Stimulated activated CD8-positive, alpha-beta memory T cell treated with anti-CD3 and anti-CD28 coated beads, Interleukin-2, amount 100 ng/mL, for 48 hours (primary cell): ENCODE data around the gene LTBP4.
"Not testable (repeated sequence)": the region's sequence is repeated elsewhere in the genome, so short reads cannot be mapped to it uniquely, and the experiment has no call there.

Experiments used
- DNase-seq, 2 donors: peaks; one replicate each; pipeline ENCODE4 v3.0.0-alpha.2; 2020; ENCODE audit warnings: low read depth in 2 of 2

Gene LTBP4

DNA sequence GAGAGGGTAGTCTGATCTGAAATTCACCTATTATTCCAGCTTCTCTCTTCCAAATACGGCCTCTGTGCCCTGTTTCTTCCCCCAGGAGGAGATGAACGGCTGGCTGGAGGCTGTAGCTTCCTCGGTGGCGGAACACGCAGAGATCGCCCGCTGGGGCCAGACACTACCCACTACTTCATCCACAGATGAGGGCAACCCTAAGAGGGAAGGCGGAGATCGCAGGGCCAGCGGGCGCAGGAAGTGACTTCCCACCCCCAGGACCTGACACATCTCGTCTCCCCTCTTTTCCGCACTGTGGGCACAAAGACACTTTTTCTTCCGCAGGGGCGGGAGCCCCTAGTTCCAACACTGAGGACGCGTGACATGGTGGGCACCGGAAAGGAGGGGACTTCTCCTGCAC, 25.8 kb upstream of the LTBP4 start:
- no peak for DNase-seq

DNA sequence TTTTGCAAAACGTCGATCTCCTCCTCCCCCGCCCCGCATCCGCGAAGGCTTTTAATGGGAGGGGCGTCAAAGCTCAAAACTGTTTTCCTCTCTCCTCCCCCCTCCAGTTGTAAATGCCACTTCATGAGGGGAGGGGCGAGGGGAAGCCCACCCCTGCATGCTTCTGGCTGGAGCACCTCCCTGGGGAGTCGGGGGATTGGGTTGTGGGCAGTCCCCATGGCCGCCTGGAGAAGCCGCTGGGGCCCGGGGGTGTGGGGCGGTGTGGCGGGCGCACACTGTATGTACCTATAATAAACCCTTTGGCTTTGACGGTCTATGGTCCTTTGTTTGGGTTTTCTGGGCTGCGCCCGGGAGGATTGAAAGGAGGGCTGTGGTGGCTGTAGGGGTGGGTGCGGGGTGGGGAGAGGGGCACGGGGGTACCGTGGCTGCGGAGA, 25.0 kb upstream of the LTBP4 start:
- no peak for DNase-seq

DNA sequence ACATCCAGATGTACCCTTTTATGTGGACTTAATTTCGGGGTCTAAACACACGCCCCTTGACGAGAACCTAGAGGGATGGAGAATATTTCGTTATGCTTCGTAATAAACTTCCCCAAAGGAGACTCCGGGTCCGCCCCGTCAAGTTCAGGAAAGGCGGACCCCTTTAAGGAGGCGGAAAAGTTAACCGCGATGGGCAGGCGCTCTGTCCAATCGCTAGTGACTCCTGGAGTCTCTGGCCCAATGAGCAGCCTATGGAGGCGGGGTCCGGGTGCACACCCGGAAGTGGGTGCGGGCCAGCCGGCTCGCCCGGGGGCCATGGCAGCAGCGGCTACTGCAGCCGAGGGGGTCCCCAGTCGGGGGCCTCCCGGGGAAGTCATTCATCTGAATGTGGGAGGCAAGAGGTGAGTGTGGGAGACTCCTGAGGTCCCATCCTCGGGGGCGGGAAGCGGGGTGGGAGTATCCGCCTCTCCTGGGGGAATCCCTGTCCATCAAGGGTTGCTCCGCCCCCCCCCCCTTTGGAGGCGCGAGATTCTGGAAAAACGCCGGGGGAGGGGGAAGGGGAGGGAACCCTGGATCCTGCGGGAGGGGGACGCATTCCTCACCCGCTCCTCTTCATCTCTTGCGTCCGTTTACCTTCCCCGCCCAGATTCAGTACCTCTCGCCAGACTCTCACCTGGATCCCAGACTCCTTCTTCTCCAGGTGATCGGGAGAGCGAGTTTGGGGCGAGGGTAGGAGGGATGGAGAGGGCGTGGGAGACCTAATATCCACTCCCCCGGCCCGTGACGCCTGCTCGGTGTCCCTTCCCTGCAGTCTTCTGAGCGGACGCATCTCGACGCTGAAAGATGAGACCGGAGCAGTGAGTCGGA, 24.4 kb upstream of the LTBP4 start, which contains the start of gene SHKBP1:
SHKBP1 (plus strand) TSS at position 289 of the 867 bp plus-strand sequence; CDS start at position 316, 27 bp downstream.
- DNase-seq: peak; percentile 86 to 88

DNA sequence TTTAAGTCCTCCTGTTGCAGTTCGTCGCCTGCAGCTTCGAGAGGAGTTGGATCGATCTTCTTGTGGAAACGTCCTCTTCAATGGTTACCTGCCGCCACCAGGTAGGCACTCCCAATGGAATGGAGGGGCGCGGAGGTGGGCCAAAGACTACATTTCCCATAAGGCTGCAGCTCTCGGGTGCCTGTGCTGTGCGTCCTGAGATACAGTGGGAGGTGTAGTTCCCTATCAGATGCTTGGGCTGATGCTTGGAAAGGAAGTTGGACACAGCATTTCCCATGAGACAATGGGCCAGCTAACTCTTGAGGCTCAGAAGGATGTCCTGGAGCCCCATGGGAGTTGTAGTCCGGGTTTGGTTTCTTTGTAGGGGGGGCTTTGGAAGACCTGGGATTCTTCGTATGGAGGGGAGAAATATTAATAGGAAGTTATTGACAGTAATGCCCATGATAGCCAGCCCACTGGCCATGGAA, 22.7 kb upstream of the LTBP4 start:
- DNase-seq: no peak

DNA sequence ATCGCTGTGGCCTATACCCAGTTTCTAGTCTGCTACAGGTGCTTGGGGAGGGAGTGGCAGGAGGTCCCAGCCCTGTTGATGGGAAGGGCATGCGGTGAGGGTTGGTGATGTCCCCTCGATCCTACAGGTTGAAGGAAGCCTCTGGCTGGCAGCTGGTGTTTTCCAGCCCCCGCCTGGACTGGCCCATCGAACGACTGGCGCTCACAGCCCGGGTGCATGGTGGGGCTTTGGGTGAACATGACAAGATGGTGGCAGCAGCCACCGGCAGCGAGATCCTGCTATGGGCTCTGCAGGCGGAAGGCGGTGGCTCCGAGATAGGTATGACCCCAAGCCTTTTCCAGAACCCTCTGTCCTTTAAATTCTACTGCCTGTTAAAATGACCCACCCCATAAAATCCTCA, 20.6 kb upstream of the LTBP4 start:
- DNase-seq: no peak

DNA sequence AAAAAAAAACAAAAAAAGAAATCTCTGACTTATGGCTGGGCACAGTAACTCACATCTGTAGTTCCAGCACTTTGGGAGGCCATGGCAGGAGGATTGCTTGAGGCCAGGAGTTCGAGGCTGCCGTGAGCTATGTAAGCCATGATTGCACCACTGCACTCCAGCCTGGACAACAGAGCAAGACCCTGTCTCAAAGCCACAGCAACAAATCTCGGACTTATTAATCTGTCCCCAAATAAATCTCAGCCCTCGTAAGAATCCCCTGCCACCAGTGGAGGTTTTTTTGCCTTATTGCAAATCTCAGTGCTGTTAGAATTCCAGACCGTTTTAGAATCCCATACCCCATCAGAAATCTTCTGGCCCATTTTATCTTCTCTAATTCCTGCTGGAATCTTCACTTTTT, 19.6 kb upstream of the LTBP4 start:
- no peak for DNase-seq

DNA sequence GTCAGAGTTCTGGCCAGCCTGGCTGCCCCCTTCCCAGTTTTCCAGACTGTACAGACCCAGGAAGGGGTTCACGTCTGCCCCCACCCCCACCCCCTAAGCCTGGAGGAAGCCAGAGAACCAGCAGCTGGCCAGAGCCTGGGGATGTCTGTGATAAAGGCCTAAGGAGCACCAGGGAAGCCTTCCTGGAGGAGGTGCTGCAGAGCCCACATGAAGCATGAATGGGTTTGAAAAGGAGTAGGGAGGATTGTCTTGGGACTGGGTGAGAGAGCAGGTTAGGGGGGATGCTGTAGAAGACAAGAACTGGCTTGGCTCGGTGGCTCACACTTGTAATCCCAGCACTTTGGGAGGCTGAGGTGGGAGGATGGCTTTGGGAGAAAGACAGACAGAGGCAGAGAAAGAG, 18.7 kb upstream of the LTBP4 start:
- no peak for DNase-seq

DNA sequence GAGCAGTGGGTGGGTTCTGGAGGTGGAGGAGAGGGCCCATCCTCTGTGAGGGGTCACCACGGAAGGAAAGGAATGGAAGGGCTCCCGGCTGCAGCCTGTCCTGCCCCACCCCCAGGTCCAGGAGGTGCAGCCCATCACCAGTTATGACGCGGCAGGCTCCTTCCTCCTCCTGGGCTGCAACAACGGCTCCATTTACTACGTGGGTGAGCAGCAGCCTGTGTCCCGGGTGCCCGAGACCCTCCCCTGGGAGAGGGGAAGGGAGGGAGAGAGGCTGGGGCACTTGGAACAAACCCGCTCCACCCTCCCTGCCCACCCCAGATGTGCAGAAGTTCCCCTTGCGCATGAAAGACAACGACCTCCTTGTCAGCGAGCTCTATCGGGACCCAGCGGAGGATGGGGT, 17.9 kb upstream of the LTBP4 start:
- DNase-seq: no peak

DNA sequence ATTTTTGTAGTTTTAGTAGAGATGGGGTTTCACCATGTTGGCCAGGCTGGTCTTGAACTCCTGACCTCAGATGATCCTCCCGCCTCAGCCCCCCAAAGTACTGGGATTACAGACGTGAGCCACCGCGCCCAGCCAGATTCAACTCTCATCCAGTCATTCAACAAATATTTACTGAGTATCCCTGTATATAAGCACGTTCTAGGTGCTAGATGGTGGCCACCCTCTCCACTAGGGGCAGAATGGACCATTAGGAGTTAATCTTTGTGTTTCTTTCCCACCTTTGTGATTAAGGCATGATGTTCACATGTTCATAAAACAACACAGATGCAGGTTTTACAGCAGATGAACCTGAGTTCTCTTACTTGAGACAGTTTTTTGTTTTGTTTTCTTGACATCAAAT, 17.2 kb upstream of the LTBP4 start:
- DNase-seq: no peak

DNA sequence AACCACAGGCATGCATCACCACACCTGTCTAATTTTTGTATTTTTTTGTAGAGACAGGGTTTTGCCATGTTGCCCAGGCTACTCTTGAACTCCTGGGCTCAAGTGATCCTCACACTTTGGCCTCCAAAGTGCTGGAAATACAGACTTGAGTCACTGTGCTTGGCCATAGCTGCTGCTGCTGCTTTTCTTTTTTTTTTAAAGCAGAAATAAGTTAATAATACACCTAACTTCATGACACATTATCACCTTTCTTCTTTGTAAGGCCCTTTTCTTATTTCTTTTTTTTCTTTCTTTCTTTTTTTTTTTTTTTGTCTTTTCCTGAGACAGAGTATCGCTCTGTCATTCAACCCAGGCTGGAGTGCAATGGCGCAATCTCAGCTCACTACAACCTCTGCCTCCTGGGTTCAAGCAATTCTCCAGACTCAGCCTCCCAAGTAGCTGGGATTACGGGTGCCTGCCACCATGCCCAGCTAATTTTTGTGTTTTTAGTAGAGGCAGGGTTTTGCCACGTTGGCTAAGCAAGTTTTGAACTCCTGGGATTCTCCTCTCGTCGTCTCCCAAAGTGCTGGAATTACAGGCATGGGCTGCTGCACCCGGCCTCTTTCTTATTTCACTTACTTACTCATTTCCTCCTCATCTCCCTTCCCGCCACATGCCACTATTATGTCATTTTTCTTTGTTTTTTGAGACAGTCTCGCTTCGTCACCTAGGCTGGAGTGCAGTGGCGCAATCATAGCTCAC, 15.8 kb upstream of the LTBP4 start:
- no peak for DNase-seq

DNA sequence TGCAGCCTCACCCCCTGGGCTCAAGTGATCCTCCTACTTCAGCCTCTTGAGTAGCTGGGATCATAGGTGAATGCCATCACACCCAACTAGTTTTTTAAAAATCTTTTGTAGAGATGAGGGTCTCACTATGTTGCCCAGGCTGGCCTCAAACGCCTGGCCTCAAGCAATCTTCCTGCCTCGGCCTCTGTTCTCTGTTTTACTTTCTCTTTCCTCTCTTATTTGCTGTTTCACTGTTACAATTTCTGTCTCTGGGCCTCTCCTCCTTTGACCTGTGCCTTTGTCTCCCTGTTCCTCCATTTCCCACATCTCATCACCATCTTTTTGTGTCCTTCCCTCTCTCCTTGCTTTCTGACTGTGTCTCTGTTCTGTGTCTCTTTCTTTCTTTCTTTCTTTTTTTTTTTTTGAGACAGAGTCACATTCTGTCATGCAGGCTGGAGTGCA, 15.2 kb upstream of the LTBP4 start:
- no peak for DNase-seq

DNA sequence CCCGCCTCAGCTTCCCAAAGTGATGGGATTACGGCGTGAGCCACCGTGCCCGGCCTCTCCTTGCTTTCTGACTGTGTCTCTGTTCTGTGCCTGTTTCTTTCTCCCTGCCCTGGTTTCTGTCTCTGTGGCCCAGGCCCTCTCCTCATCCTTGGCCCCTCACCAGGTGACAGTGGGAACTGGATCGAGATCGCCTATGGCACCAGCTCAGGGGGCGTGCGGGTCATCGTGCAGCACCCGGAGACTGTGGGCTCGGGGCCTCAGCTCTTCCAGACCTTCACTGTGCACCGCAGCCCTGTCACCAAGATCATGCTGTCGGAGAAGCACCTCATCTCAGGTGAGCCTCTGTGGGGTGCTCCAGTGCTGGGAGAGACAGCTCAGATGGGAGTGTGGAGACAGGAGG, 14.6 kb upstream of the LTBP4 start:
- no peak for DNase-seq

DNA sequence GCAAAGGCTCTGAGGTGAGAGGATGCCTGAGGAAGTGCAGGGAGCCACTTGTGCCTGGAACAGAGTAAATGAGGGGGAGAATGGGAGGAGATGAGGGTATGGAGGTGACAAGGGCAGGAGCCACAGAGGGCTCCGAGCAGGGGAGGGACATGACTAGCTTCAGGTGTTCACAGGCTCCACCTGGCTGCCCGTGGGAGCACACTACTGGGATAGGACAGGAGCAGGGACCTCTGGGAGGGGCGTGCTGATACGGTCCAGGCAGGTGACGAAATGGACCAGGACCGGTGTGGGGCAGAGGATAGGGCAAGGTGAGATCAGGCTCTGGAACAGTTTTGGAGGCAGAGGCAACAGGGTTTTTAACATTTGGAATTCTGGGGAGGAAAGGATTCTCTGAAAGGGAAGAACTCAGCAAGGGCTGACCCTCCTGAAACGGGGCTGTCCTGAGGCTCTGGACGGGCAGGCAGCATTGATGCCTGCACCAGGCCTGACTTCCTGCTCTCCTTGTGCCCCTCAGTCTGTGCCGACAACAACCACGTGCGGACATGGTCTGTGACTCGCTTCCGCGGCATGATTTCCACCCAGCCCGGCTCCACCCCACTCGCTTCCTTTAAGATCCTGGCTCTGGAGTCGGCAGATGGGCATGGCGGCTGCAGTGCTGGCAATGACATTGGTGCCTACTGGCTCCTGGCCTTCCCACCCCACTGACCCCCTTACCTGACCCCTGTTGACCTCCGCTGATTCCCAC, 12.9 kb upstream of the LTBP4 start:
- no peak for DNase-seq

DNA sequence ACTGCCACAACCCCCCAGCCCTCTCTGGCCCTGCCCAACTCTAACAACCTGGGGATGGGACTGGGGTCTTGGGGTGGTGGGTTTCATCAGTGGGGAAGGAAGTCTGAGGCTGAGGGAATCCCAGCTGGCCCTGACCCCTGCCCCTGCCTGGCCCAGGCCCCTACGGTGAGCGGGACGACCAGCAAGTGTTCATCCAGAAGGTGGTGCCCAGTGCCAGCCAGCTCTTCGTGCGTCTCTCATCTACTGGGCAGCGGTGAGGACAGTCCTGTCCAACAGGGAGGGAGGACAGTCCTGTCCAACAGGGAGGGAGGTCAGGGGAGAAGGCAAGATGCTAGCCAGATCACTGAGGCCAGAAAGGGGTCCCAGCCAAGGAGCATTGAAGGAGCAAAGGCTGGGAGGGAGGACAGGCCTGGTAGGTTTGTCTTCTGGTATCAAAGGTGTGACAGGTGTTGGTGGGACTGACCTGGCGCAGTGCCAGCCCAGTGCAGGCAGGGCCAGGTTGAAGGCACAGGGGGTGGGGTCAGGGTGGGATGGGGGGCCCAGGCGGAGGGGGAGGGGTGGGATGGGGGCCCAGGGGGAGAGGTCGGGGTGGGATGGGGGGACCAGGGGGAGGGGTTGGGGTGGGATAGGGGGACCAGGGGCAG, 12.1 kb upstream of the LTBP4 start:
- DNase-seq: no peak

DNA sequence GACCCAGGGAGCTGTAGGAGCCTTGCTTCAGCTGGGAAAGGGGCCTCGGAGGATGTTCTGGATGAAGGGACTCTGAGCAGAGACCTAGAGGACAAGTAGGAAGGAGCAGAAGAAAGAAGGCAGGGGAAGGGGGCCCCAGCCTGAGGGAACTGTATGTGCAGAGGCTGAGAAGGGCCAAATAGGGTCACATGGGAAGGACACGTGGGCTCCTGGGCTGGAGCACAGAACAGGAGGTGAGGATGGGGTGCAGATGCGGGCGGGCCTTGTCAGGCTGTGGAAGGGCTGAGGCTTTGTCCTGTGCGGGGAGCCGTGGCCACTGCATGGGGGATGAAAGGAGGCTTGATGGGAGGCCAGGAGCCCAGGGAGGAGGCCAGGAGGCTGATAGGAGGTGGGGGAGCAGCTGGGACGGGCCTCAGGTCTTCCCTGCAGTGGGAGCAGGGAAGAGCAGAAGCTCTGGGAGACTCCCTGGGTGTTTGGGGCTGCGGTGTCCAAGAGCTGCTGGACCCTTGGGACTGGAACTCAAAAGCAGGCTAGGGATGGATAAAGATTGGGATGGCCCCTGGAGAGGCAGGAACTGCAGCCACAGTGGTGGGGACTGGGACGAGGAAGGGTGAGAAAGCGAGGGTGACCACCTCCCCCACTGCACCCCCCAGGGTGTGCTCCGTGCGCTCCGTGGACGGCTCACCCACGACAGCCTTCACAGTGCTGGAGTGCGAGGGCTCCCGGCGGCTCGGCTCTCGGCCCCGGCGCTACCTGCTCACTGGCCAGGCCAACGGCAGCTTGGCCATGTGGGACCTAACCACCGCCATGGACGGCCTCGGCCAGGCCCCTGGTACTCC, 11.4 kb upstream of the LTBP4 start:
- DNase-seq: no peak

DNA sequence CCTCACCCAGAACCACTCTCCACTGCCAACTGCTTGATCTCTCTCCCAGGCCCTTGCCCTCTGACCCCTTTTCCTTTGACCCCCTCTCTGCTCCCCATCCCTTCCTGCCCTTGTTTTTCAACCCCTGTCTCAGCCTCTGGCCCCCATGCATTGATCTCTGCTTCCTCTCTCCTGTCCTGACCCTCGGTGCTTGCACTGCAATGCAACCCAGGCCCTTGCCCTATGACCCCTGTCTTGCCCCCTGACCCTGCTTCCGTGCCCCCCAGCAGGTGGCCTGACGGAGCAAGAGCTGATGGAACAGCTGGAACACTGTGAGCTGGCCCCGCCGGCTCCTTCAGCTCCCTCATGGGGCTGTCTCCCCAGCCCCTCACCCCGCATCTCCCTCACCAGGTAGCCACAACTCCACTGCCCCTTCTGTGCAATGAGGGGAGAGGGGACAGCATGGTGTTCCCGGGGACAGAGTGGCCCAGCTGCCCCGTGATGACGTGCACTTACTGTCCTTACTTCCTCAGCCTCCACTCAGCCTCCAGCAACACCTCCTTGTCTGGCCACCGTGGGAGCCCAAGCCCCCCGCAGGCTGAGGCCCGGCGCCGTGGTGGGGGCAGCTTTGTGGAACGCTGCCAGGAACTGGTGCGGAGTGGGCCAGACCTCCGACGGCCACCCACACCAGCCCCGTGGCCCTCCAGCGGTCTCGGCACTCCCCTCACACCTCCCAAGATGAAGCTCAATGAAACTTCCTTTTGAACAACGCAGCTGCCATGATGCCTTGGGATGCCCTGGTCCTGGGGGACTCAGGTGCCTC, 10.5 kb upstream of the LTBP4 start:
- no peak for DNase-seq

DNA sequence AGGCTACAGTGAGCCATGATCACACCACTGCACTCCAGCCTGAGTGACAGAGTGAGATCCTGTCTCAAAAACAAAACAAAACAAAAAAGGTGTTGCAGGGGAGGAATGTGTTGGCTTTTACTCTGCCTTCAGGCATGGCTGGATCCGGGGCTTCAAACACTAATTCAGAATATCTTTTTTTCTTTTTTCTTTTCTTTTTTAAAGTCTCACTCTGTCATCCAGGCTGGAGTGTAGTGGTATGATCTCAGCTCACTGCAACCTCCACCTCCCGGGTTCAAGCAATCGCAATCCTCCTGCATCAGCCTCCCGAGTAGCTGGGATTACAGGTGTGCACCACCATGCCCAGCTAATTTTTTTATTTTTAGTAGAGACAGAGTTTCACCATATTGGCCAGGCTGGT, 9.4 kb upstream of the LTBP4 start:
- not testable (repeated sequence) for DNase-seq

DNA sequence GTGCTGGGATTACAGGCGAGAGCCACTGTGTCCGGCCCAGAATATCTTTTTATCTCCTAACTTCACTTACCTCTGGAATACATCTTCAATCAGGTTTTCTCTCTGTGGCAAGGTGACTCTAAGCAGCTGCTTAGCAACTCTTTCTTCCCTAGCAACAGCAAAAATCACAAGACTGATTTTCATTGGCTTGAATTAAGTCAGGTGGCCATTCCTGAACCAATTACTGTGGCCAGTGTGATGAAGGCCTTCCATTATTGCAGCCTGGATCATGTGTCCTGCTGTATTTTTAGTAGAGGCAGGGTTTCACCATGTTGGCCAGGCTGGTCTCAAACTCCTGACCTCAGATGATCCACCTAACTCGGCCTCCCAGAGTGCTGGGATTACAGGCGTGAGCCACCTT, 9.0 kb upstream of the LTBP4 start:
- no peak for DNase-seq

DNA sequence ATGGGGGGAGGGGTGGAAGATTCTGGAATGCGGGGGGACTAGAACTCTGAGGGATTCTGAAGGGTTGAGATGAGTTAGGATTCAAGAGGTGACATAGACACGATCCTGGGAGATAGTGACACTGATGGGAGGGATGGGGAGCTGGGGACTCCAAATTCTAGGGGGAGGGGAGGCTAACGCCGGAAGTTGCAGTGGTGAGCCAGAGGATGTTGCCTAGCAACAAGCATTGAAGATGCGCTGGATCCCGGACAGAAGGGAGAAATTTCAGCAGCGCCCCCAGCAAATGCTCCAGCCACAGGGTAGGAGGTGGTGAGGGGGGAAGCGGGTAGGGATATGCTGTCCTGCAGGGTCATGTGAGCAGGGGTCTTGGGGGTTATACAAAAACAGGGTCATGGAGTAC, 6.9 kb upstream of the LTBP4 start:
- no peak for DNase-seq

DNA sequence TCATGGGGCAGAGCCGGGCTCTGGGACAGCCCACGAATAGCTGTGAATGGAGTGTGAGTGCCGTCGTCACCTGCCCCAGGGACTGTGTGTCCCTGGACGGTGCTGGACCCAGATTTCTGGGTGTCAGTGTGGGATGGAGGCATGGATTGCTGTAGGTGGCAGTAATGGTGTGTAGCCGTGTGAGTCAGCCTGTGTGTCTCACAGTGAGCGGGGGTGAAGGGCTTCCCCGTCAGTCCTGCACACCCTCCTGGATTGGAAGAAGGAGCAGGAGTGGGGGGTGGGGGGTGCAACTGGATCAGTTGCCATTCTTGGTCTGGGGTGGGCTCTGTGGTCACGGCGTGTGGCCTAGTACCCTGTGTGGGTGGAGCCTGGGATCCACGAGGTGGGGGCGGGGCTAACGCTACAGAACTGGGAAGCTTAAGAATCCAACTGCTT, 6.5 kb upstream of the LTBP4 start:
- DNase-seq: no peak
